ENCODE measurements around the gene KRT78.

Gene KRT78

DNA sequence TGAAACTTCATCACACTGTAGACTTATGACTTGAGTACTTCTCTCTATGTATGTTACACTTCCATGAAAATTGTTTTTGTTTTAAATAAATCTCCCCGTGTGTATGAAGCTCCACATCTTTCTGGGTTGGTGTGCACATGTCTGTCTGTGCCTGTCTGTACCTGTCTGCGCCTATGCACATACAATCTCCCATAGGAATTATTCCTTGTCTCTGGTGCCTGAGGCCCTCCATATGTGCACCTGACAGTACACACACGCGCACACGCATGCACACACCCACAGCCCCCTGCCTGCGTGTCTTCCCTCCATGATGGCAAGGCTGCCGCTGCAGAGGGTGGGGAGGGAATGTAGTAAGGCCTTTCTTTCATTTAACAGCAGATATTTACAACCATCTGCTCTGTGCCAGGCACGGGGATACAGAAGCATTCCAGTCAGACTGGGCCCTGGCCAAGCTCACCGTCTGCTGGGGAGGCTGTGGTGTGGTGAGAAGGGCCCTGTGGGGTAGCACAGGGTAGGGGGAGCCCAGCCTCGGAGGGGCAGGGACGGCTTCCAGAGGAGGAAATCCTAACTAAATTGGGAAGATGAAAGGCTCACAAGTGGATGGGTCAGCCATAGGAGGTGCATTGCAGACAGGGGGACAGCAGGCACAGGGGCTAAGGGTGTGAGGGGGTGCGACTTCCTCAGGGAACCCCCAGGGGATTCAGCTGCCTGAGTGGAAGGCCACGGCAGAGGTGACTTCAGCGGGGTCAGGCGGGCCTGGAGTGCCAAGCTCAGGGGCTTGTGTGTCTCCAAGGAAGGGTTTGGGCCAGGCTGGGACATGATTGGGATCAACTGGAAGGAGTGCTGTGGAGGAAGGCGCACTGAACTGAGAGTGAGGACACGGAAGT, 30.0 kb upstream of the KRT78 start:
- Mint-ChIP-seq H3K27me3 (ENCODE audit: low read depth) (peaks cover 29% of the 10 kb centered on the region), H3K4me3 (no peak overlapping the region), H3K9me3 (no peaks in the 10 kb centered on the region), H3K27ac (peak overlapping the region; percentile 11 to 42 (median 15)), H3K4me1 (peaks cover 32% of the 10 kb centered on the region), H3K36me3 (ENCODE audit: low read depth) (no peaks in the 10 kb centered on the region)
- TF ChIP-seq, protein P1, sequence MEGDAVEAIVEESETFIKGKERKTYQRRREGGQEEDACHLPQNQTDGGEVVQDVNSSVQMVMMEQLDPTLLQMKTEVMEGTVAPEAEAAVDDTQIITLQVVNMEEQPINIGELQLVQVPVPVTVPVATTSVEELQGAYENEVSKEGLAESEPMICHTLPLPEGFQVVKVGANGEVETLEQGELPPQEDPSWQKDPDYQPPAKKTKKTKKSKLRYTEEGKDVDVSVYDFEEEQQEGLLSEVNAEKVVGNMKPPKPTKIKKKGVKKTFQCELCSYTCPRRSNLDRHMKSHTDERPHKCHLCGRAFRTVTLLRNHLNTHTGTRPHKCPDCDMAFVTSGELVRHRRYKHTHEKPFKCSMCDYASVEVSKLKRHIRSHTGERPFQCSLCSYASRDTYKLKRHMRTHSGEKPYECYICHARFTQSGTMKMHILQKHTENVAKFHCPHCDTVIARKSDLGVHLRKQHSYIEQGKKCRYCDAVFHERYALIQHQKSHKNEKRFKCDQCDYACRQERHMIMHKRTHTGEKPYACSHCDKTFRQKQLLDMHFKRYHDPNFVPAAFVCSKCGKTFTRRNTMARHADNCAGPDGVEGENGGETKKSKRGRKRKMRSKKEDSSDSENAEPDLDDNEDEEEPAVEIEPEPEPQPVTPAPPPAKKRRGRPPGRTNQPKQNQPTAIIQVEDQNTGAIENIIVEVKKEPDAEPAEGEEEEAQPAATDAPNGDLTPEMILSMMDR (IDR thresholded peaks at IDR 0.05; ENCODE audit: unreplicated experiment in 3 of 3), result no peak

DNA sequence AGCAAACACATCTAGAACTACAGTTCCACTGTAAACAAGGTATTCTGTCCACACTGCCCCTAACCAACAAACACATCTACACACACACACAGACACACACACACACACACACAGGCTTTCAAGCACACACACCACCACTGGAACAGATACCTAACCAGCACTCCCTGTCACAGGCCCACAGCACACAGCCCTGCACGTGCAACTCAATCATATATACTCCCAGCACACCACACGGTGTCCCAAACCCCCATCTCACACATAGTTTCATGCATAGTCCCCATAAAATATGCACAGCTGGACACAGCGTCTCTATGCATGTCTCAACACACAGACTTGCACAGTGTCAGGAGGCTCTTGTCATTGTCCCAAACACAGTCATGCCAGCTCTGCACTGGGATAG, 28.4 kb upstream of the KRT78 start:
- Mint-ChIP-seq H3K27me3 (ENCODE audit: low read depth) (peaks cover 44% of the 10 kb centered on the region), H3K4me3 (peak overlapping the region in 1 of 3 experiments; percentile 2), H3K36me3 (ENCODE audit: low read depth) (no peaks in the 10 kb centered on the region), H3K4me1 (peaks cover 41% of the 10 kb centered on the region), H3K27ac (peak overlapping the region; percentile 4 to 36 (median 23)), H3K9me3 (no peaks in the 10 kb centered on the region)
- TF ChIP-seq, protein P1 (IDR thresholded peaks at IDR 0.05; ENCODE audit: unreplicated experiment in 3 of 3), result no peak

DNA sequence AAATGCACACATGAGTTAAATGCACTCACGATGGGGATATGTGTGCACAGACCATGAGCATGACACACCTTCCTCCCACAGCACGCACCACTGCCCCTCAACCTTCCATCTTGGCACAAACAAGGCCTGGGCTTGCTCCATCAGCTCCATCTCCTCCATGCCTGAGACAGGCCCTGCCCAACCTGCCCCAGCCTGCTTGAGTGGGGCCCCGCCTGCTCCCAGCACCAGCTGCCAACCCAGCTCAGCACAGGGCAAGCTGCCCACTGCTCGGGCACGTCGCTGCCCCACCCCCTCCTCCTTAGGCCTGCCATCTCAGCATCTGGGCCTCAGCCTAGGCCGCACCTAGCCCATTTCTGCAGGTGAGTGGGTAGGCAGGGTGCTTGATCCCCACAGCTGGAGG, 27.6 kb upstream of the KRT78 start:
- peak overlapping the region in 1 of 3 experiments; percentile 3 for H3K4me3 Mint-ChIP-seq
- peaks cover 45% of the 10 kb centered on the region for H3K4me1 Mint-ChIP-seq
- H3K9me3 Mint-ChIP-seq, result no peaks in the 10 kb centered on the region
- peaks cover 41% of the 10 kb centered on the region for H3K27me3 Mint-ChIP-seq (ENCODE audit: low read depth)
- H3K27ac Mint-ChIP-seq, result peak overlapping the region; percentile 13 to 49 (median 48)
- TF ChIP-seq, protein P1 (IDR thresholded peaks at IDR 0.05; ENCODE audit: unreplicated experiment in 3 of 3), result no peak
- no peaks in the 10 kb centered on the region for H3K36me3 Mint-ChIP-seq (ENCODE audit: low read depth)

DNA sequence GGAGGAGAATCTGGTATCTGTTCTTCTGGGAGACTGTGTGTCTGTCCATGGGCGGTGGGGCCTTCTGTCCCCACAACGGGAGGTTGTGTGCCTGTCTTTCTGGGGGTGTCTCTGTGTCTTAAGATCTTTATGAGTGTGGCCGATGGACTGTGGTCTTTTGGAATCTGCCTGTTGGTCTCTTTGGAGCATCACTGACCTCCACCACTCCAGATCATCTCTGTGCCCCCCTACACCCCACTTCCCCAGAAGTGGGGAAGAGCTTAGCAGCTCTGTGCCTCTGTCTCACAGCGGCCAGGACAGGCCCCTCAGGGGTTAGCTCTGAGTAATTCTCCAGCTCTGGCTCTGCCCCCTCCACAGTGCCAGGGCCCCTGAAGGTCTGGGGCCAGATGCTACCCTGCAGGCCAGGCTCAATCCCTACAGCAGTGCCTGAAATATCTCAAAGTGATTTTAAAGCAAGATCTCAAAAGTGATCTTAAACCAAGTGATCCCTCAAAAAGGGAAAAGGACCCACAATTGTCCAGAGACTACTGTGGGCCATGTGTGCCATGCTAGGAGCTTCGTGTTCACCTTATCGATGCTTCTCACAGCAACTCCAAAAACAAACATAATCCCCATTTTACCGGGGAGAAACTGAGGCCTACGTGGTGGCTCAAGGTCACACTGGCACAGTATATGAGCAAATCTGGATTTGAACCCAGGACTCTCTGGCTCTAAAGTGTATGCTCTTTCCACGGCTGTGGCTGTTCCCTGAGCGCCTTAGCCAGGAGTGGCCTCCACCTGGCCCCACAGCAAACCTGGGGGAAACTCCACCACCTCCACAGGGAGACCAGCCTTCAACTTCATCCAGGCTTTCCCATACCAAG, 26.0 kb upstream of the KRT78 start:
- Mint-ChIP-seq H3K27me3 (ENCODE audit: low read depth) (peaks cover 28% of the 10 kb centered on the region), H3K27ac (peak overlapping the region; percentile 75 to 79 (median 75)), H3K4me1 (peaks cover 47% of the 10 kb centered on the region), H3K9me3 (no peaks in the 10 kb centered on the region), H3K36me3 (ENCODE audit: low read depth) (no peaks in the 10 kb centered on the region), H3K4me3 (peak overlapping the region; percentile 60 to 70 (median 66))
- TF ChIP-seq, protein P1 (IDR thresholded peaks at IDR 0.05; ENCODE audit: unreplicated experiment in 3 of 3), result no peak

DNA sequence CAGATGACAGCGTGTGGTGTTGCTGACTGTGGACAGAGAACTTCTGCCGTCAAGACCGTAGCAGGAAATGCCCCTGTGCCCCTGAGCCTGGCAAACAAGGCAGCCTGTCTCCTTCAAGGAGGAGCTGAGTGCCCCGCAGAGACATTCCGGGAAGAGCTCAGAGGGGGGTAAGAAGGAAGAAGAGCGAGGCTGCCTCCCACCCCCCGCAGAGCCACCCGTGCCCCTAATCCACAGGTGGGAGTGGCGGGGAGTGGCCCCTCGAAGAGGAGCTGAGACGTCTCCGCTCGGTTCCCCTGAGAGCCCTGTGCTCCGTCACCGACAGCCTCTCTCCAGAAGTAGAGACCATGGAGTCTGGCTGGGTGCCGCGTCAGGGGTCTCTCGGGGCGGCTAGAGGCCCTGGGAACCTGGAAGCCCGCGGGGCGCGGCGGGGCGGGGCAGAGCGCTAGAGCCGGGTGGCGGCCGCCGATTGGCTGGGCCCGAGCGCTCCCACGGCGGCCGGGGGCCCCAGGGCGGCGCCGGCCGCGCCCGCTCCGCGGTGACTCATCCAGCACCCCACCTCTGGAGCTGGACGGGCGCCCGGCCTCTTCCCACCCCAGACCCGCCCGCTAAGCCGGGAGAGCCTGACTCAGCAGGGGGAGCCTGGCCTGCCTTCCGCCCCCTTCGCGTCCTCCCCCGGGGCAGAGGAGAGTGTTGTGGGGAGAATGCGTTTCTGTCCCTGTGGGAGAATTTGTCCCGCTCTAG, 25.2 kb upstream of the KRT78 start:
- peak overlapping the region; percentile 79 to 84 (median 79) for H3K27ac Mint-ChIP-seq
- TF ChIP-seq, protein P1 (IDR thresholded peaks at IDR 0.05; ENCODE audit: unreplicated experiment in 3 of 3), result no peak
- H3K9me3 Mint-ChIP-seq, result no peaks in the 10 kb centered on the region
- H3K4me3 Mint-ChIP-seq, result peak overlapping the region; percentile 70 to 80 (median 76)
- H3K27me3 Mint-ChIP-seq (ENCODE audit: low read depth), result peaks cover 33% of the 10 kb centered on the region
- H3K36me3 Mint-ChIP-seq (ENCODE audit: low read depth), result no peaks in the 10 kb centered on the region
- H3K4me1 Mint-ChIP-seq, result peaks cover 45% of the 10 kb centered on the region

All from nephron (organoid).